Measurements from ENCODE around the gene HOXB4.

Gene HOXB4

GRCh38 chr17:48565925-48566710 is 12.0 kb downstream of the HOXB4 start:
- Histone ChIP-seq H3K4me3 (ENCODE audit: low read depth in 1 of 2, low read length in 2 of 2) (peak overlapping the region in 1 of 2 donors; percentile 4), H3K36me3 (ENCODE audit: insufficient read depth, low read length) (peaks cover 6% of the 10 kb centered on the region), H3K9ac (ENCODE audit: low read length) (no peak overlapping the region), H3K9me3 (ENCODE audit: low read length) (no peaks in the 10 kb centered on the region), H3K27ac (ENCODE audit: low read depth, low read length) (peak overlapping the region; percentile 95), H3K4me1 (ENCODE audit: insufficient read depth, low read length) (peaks cover 83% of the 10 kb centered on the region), H3K27me3 (ENCODE audit: control insufficient read depth in 1 of 2, insufficient read depth in 2 of 2, low read length in 2 of 2) (no peaks in the 10 kb centered on the region)

GRCh38 chr17:48565022-48565554 is 13.1 kb downstream of the HOXB4 start:
- no peaks in the 10 kb centered on the region for H3K27me3 ChIP-seq (ENCODE audit: control insufficient read depth in 1 of 2, insufficient read depth in 2 of 2, low read length in 2 of 2)
- H3K36me3 ChIP-seq (ENCODE audit: insufficient read depth, low read length) = peaks cover 6% of the 10 kb centered on the region
- no peaks in the 10 kb centered on the region for H3K9me3 ChIP-seq (ENCODE audit: low read length)
- H3K9ac ChIP-seq (ENCODE audit: low read length) = peak overlapping the region; percentile 68
- peak overlapping the region; percentile 77 for H3K27ac ChIP-seq (ENCODE audit: low read depth, low read length)
- peaks cover 87% of the 10 kb centered on the region for H3K4me1 ChIP-seq (ENCODE audit: insufficient read depth, low read length)
- H3K4me3 ChIP-seq (ENCODE audit: low read depth in 1 of 2, low read length in 2 of 2) = peak overlapping the region; percentile 41 to 56

GRCh38 chr17:48564188-48565021 is 13.7 kb downstream of the HOXB4 start:
- H3K4me3 ChIP-seq (ENCODE audit: low read depth in 1 of 2, low read length in 2 of 2) = peak overlapping the region; percentile 51 to 56
- peaks cover 87% of the 10 kb centered on the region for H3K4me1 ChIP-seq (ENCODE audit: insufficient read depth, low read length)
- H3K36me3 ChIP-seq (ENCODE audit: insufficient read depth, low read length) = peaks cover 6% of the 10 kb centered on the region
- H3K27ac ChIP-seq (ENCODE audit: low read depth, low read length) = peak overlapping the region; percentile 77
- H3K9ac ChIP-seq (ENCODE audit: low read length) = peak overlapping the region; percentile 68
- H3K27me3 ChIP-seq (ENCODE audit: control insufficient read depth in 1 of 2, insufficient read depth in 2 of 2, low read length in 2 of 2) = no peaks in the 10 kb centered on the region
- no peaks in the 10 kb centered on the region for H3K9me3 ChIP-seq (ENCODE audit: low read length)

GRCh38 chr17:48563867-48564187 is 14.3 kb downstream of the HOXB4 start:
- Histone ChIP-seq H3K4me1 (ENCODE audit: insufficient read depth, low read length) (peaks cover 87% of the 10 kb centered on the region), H3K27ac (ENCODE audit: low read depth, low read length) (peak overlapping the region; percentile 57), H3K9me3 (ENCODE audit: low read length) (no peaks in the 10 kb centered on the region), H3K9ac (ENCODE audit: low read length) (peak overlapping the region; percentile 19), H3K36me3 (ENCODE audit: insufficient read depth, low read length) (peaks cover 6% of the 10 kb centered on the region), H3K4me3 (ENCODE audit: low read depth in 1 of 2, low read length in 2 of 2) (peak overlapping the region; percentile 37 to 51), H3K27me3 (ENCODE audit: control insufficient read depth in 1 of 2, insufficient read depth in 2 of 2, low read length in 2 of 2) (no peaks in the 10 kb centered on the region)

- Histone ChIP-seq H3K36me3 (ENCODE audit: insufficient read depth, low read length) (peaks cover 6% of the 10 kb centered on the region), H3K27me3 (ENCODE audit: control insufficient read depth in 1 of 2, insufficient read depth in 2 of 2, low read length in 2 of 2) (no peaks in the 10 kb centered on the region), H3K4me3 (ENCODE audit: low read depth in 1 of 2, low read length in 2 of 2) (peak overlapping the region; percentile 37 to 51), H3K4me1 (ENCODE audit: insufficient read depth, low read length) (peaks cover 91% of the 10 kb centered on the region), H3K9me3 (ENCODE audit: low read length) (no peaks in the 10 kb centered on the region), H3K9ac (ENCODE audit: low read length) (peak overlapping the region; percentile 19), H3K27ac (ENCODE audit: low read depth, low read length) (peak overlapping the region; percentile 57)
These were observed 14.7 kb downstream of the HOXB4 start for GRCh38 chr17:48563385-48563838.

- H3K27me3 ChIP-seq (ENCODE audit: control insufficient read depth in 1 of 2, insufficient read depth in 2 of 2, low read length in 2 of 2) = no peaks in the 10 kb centered on the region
- peaks cover 6% of the 10 kb centered on the region for H3K36me3 ChIP-seq (ENCODE audit: insufficient read depth, low read length)
- no peaks in the 10 kb centered on the region for H3K9me3 ChIP-seq (ENCODE audit: low read length)
- H3K9ac ChIP-seq (ENCODE audit: low read length) = no peak overlapping the region
- peak overlapping the region in 1 of 2 donors; percentile 37 for H3K4me3 ChIP-seq (ENCODE audit: low read depth in 1 of 2, low read length in 2 of 2)
- peaks cover 94% of the 10 kb centered on the region for H3K4me1 ChIP-seq (ENCODE audit: insufficient read depth, low read length)
- peak overlapping the region; percentile 83 for H3K27ac ChIP-seq (ENCODE audit: low read depth, low read length)
These were observed 15.2 kb downstream of the HOXB4 start for GRCh38 chr17:48562934-48563333.

GRCh38 chr17:48561884-48562810 is 16.0 kb downstream of the HOXB4 start:
- peak overlapping the region; percentile 83 for H3K27ac ChIP-seq (ENCODE audit: low read depth, low read length)
- H3K9ac ChIP-seq (ENCODE audit: low read length) = no peak overlapping the region
- H3K4me1 ChIP-seq (ENCODE audit: insufficient read depth, low read length) = peaks cover 94% of the 10 kb centered on the region
- no peaks in the 10 kb centered on the region for H3K27me3 ChIP-seq (ENCODE audit: control insufficient read depth in 1 of 2, insufficient read depth in 2 of 2, low read length in 2 of 2)
- H3K9me3 ChIP-seq (ENCODE audit: low read length) = no peaks in the 10 kb centered on the region
- H3K4me3 ChIP-seq (ENCODE audit: low read depth in 1 of 2, low read length in 2 of 2) = no peak overlapping the region
- H3K36me3 ChIP-seq (ENCODE audit: insufficient read depth, low read length) = peaks cover 6% of the 10 kb centered on the region

- peak overlapping the region in 1 of 2 donors; percentile 49 for H3K4me3 ChIP-seq (ENCODE audit: low read depth in 1 of 2, low read length in 2 of 2)
- no peaks in the 10 kb centered on the region for H3K9me3 ChIP-seq (ENCODE audit: low read length)
- H3K36me3 ChIP-seq (ENCODE audit: insufficient read depth, low read length) = no peaks in the 10 kb centered on the region
- H3K4me1 ChIP-seq (ENCODE audit: insufficient read depth, low read length) = peaks cover 88% of the 10 kb centered on the region
- H3K27me3 ChIP-seq (ENCODE audit: control insufficient read depth in 1 of 2, insufficient read depth in 2 of 2, low read length in 2 of 2) = no peaks in the 10 kb centered on the region
- peak overlapping the region; percentile 89 for H3K27ac ChIP-seq (ENCODE audit: low read depth, low read length)
- peak overlapping the region; percentile 59 for H3K9ac ChIP-seq (ENCODE audit: low read length)
These were observed 18.0 kb downstream of the HOXB4 start for GRCh38 chr17:48559840-48560817.

GRCh38 chr17:48559122-48559839 is 18.9 kb downstream of the HOXB4 start:
- H3K27me3 ChIP-seq (ENCODE audit: control insufficient read depth in 1 of 2, insufficient read depth in 2 of 2, low read length in 2 of 2) = no peaks in the 10 kb centered on the region
- H3K9me3 ChIP-seq (ENCODE audit: low read length) = no peaks in the 10 kb centered on the region
- H3K4me1 ChIP-seq (ENCODE audit: insufficient read depth, low read length) = peaks cover 82% of the 10 kb centered on the region
- peak overlapping the region; percentile 59 for H3K9ac ChIP-seq (ENCODE audit: low read length)
- no peaks in the 10 kb centered on the region for H3K36me3 ChIP-seq (ENCODE audit: insufficient read depth, low read length)
- peak overlapping the region; percentile 11 to 49 for H3K4me3 ChIP-seq (ENCODE audit: low read depth in 1 of 2, low read length in 2 of 2)
- H3K27ac ChIP-seq (ENCODE audit: low read depth, low read length) = peak overlapping the region; percentile 89
